A375 (cell line): ENCODE measurements around the gene AP1M1. TPM values are rescaled to one million over a fixed set of nuclear protein-coding genes. Genes with fewer than 3 reads are reported as not detected.

ENCODE experiments used
- small RNA-seq: library from RNA; depleted of rRNA; stranded (forward); fragments of <200 nt; gene quantifications from one replicate; pipeline ENCODE3, GENCODE V24; 2014
- total RNA-seq: library from RNA; depleted of rRNA; stranded (reverse); fragments of >200 nt; shearing (Covaris generic); gene quantifications from 2 replicates; pipeline ENCODE4 v1.2.3, GENCODE V29; 2014; rRNA removed

The AP1M1 gene
- 129 and 132 TPM in 2 replicates for total RNA-seq

DNA sequence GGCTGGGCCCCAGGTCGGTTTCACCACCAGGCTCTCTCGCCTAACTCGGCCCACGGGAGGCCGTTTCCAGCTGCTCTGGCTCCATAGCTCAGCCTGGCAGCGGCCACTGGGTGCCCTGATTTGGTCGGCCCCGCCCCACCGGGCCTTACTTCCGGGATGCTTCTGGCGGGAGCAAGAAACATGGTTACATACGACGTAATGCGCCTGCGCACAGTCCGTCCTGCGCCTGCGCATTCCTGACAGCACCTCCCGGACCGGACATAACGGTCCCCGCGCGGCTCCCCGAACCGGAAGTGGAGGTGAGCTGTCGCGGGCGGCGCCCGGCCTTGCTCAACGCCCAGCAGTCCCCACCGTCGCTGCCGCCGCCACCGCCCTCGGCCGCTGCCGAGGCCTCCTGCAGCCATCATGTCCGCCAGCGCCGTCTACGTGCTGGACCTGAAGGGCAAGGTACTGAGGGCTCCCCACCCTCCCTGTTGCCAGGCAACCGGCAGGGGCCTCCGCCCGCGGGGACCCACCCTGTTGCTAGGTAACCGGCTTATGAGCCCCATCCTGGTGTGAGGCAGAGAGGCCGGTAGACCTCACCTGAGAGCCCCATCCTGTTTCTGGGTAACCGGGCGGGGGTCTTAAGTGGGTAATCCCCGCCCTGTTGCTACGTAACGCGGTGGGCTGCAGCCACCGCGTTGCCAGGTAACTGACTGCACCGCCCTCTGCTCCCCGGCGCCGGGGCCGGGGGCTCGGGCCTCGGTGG is at the start of gene AP1M1:
Gene AP1M1 (plus strand): TSS at position 290 of the 748 bp plus-strand sequence. CDS start 116 bp downstream, at position 406.

DNA sequence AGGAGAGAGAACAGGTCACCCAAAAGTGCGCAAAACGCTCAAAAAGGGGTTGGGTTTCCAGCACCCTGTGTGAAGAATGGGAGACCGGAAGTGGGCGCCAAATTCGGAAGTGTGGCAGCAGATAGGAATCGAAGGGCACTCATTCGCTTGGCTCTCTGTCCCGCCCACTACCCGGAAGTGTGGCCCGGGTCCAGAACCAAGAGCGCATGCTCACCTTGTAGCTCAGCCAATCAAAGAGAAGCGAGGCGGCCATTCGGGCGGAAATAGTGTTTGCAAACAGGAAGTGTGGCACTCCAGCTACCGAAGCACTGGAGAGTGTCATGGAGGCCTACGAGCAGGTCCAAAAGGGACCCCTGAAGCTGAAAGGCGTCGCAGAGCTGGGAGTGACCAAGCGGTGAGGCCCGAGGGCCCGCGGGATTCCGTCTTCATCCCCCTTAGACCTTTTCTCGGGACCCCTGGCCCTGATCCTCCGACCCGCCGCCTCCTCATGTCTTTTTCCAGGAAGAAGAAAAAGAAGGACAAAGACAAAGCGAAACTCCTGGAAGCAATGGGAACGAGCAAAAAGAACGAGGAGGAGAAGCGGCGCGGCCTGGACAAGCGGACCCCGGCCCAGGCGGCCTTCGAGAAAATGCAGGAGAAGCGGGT is 12.5 kb upstream of the AP1M1 start, which contains the start of gene FAM32A:
Gene FAM32A (plus strand): TSS at position 288 of the 645 bp plus-strand sequence. CDS start 33 bp downstream, at position 321.

Small RNA genes lying within 50 kb of the gene (small RNA-seq; reads per million reads assigned to genes)
- not detected for gene RF00017

Other genes starting within 250 kb of the AP1M1 start
- not detected in 2 replicates for gene OR10H4, start 248.9 kb upstream of the AP1M1 start, total RNA-seq
- gene TPM4, start 121.4 kb upstream of the AP1M1 start, total RNA-seq, result 351 and 372 TPM in 2 replicates
- 55.5 and 62.9 TPM in 2 replicates for gene RAB8A, start 86.0 kb upstream of the AP1M1 start, total RNA-seq
- gene HSH2D, start 54.2 kb upstream of the AP1M1 start, total RNA-seq, result not detected in 2 replicates
- not detected in 2 replicates for gene CIB3, start 24.4 kb upstream of the AP1M1 start, total RNA-seq
- 241 and 257 TPM in 2 replicates for gene FAM32A, start 12.5 kb upstream of the AP1M1 start, total RNA-seq
- gene KLF2, start 126.9 kb downstream of the AP1M1 start, total RNA-seq, result 1.7 and 2.5 TPM in 2 replicates